ENCODE data around the gene SESN1.

- TF ChIP-seq CTCF (IDR thresholded peaks at IDR 0.05) (no peak), POLR2A (IDR thresholded peaks at IDR 0.05; ENCODE audit: low read length) (no peak), GATA3 (IDR thresholded peaks at IDR 0.05; ENCODE audit: borderline replicate concordance) (no peak), POLR2AphosphoS2 (conservative IDR thresholded peaks at IDR 0.05; ENCODE audit: low read length) (no peak), RAD21 (conservative IDR thresholded peaks at IDR 0.05 in 1 of 2, IDR thresholded peaks at IDR 0.05 in 1 of 2) (no peak), NR3C1 (IDR thresholded peaks at IDR 0.05) (no peak), SMC3 (IDR thresholded peaks at IDR 0.05) (no peak), MAX (IDR thresholded peaks at IDR 0.05) (no peak), REST (IDR thresholded peaks at IDR 0.05) (no peak), ESRRA (IDR thresholded peaks at IDR 0.05; ENCODE audit: borderline replicate concordance, low read length) (no peak)
- TF ChIP-seq, protein P1, sequence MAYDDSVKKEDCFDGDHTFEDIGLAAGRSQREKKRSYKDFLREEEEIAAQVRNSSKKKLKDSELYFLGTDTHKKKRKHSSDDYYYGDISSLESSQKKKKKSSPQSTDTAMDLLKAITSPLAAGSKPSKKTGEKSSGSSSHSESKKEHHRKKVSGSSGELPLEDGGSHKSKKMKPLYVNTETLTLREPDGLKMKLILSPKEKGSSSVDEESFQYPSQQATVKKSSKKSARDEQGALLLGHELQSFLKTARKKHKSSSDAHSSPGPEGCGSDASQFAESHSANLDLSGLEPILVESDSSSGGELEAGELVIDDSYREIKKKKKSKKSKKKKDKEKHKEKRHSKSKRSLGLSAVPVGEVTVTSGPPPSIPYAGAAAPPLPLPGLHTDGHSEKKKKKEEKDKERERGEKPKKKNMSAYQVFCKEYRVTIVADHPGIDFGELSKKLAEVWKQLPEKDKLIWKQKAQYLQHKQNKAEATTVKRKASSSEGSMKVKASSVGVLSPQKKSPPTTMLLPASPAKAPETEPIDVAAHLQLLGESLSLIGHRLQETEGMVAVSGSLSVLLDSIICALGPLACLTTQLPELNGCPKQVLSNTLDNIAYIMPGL (CRISPR knock-in tag; IDR thresholded peaks at IDR 0.05; ENCODE audit: borderline replicate concordance): no peak
- TF ChIP-seq, protein P2, sequence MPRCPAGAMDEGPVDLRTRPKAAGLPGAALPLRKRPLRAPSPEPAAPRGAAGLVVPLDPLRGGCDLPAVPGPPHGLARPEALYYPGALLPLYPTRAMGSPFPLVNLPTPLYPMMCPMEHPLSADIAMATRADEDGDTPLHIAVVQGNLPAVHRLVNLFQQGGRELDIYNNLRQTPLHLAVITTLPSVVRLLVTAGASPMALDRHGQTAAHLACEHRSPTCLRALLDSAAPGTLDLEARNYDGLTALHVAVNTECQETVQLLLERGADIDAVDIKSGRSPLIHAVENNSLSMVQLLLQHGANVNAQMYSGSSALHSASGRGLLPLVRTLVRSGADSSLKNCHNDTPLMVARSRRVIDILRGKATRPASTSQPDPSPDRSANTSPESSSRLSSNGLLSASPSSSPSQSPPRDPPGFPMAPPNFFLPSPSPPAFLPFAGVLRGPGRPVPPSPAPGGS (IDR thresholded peaks at IDR 0.05): no peak
Observed at GRCh38 chr6:108987156-108987555, 107.5 kb downstream of the SESN1 start.
